Measurements from ENCODE around the gene TSKU.
"Not testable (repeated sequence)": the region's sequence is repeated elsewhere in the genome, so short reads cannot be mapped to it uniquely, and the experiment has no call there.

Gene TSKU

GRCh38 chr11:76827005-76827404 is 43.8 kb downstream of the TSKU start:
- not testable (repeated sequence) for DNase-seq

- DNase-seq: no peak
Observed at GRCh38 chr11:76830639-76831327, 47.6 kb downstream of the TSKU start.

- no peak for DNase-seq
Observed at GRCh38 chr11:76831686-76832310, 48.6 kb downstream of the TSKU start.

- DNase-seq: no peak
Observed at GRCh38 chr11:76832361-76832760, 49.2 kb downstream of the TSKU start.

GRCh38 chr11:76834151-76834550 is 51.0 kb downstream of the TSKU start:
- DNase-seq: no peak

GRCh38 chr11:76835036-76835435 is 51.9 kb downstream of the TSKU start:
- DNase-seq: no peak

GRCh38 chr11:76835928-76836612 is 52.9 kb downstream of the TSKU start:
- DNase-seq: no peak

- DNase-seq: no peak
Observed at GRCh38 chr11:76836613-76837291, 53.6 kb downstream of the TSKU start.

- no peak for DNase-seq
Observed at GRCh38 chr11:76837696-76838677, 54.8 kb downstream of the TSKU start.

GRCh38 chr11:76838678-76839068 is 55.5 kb downstream of the TSKU start:
- no peak for DNase-seq

GRCh38 chr11:76839311-76839710 is 56.2 kb downstream of the TSKU start:
- DNase-seq: no peak

GRCh38 chr11:76841923-76842452 is 58.8 kb downstream of the TSKU start:
- DNase-seq: no peak

GRCh38 chr11:76843907-76844306 is 60.8 kb downstream of the TSKU start:
- DNase-seq: no peak

- no peak for DNase-seq
Observed at GRCh38 chr11:76844511-76844910, 61.4 kb downstream of the TSKU start.

GRCh38 chr11:76845069-76845468 is 61.9 kb downstream of the TSKU start:
- DNase-seq: no peak

GRCh38 chr11:76846441-76846840 is 63.3 kb downstream of the TSKU start:
- DNase-seq: no peak

Data from CD4-positive, alpha-beta T cell treated with Interleukin-1 beta for 1 hour (primary cell).